Measurements from ENCODE around the gene TMEM179B.

TMEM179B gene

DNA sequence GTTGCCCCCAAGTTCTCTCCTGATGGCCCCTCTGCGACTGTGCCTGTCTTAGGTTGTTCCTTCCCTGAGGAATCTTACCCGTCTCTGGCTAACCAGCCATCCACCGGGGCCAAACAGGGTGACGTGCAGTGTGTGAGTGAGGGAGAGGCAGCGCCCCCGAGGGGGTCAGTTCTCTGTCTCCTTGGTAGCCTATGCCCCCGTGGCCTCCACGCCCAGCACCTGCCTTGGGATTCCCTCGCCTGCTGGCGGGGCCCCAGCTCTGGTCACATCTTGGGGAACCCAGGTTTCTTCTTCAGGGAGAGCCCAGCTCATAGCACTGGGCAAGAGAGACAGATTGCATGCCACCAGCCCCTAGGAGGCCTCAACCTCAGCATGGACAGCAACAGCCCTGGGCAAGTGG is 12.3 kb downstream of the TMEM179B start:
- no peak for DNase-seq (ENCODE audit: low read depth in 1 of 2, low spot score in 1 of 2)
- Histone ChIP-seq H3K27ac (replicated peaks) (no peak overlapping the region), H3K4me3 (replicated peaks; ENCODE audit: insufficient read depth, low read length) (no peak overlapping the region), H3K27me3 (ENCODE audit: insufficient read depth, poor library complexity, severe bottlenecking) (no peaks in the 10 kb centered on the region)
- TF ChIP-seq SPI1 (IDR thresholded peaks at IDR 0.05; ENCODE audit: borderline replicate concordance, low read depth) (no peak), POLR2AphosphoS5 (IDR thresholded peaks at IDR 0.05; ENCODE audit: low read depth) (no peak)
- TF ChIP-seq, protein P1, sequence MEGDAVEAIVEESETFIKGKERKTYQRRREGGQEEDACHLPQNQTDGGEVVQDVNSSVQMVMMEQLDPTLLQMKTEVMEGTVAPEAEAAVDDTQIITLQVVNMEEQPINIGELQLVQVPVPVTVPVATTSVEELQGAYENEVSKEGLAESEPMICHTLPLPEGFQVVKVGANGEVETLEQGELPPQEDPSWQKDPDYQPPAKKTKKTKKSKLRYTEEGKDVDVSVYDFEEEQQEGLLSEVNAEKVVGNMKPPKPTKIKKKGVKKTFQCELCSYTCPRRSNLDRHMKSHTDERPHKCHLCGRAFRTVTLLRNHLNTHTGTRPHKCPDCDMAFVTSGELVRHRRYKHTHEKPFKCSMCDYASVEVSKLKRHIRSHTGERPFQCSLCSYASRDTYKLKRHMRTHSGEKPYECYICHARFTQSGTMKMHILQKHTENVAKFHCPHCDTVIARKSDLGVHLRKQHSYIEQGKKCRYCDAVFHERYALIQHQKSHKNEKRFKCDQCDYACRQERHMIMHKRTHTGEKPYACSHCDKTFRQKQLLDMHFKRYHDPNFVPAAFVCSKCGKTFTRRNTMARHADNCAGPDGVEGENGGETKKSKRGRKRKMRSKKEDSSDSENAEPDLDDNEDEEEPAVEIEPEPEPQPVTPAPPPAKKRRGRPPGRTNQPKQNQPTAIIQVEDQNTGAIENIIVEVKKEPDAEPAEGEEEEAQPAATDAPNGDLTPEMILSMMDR (IDR thresholded peaks at IDR 0.05; ENCODE audit: insufficient read depth, low read length): no peak

GRCh38 chr11:62801071-62801470 is 13.9 kb downstream of the TMEM179B start:
- no peak overlapping the region for H3K27ac ChIP-seq (replicated peaks)
- no peak for DNase-seq (ENCODE audit: low read depth in 1 of 2, low spot score in 1 of 2)
- no peak overlapping the region for H3K4me3 ChIP-seq (replicated peaks; ENCODE audit: insufficient read depth, low read length)
- H3K27me3 ChIP-seq (ENCODE audit: insufficient read depth, poor library complexity, severe bottlenecking): no peaks in the 10 kb centered on the region
- no peak for TF ChIP-seq REST (IDR thresholded peaks at IDR 0.05; ENCODE audit: insufficient replicate concordance, low read depth)
- TF ChIP-seq GABPA (IDR thresholded peaks at IDR 0.05; ENCODE audit: low read depth): no peak
- no peak for TF ChIP-seq POLR2AphosphoS5 (IDR thresholded peaks at IDR 0.05; ENCODE audit: low read depth)
- TF ChIP-seq, protein P1 (IDR thresholded peaks at IDR 0.05; ENCODE audit: insufficient read depth, low read length): no peak
- TF ChIP-seq SPI1 (IDR thresholded peaks at IDR 0.05; ENCODE audit: borderline replicate concordance, low read depth): no peak

DNA sequence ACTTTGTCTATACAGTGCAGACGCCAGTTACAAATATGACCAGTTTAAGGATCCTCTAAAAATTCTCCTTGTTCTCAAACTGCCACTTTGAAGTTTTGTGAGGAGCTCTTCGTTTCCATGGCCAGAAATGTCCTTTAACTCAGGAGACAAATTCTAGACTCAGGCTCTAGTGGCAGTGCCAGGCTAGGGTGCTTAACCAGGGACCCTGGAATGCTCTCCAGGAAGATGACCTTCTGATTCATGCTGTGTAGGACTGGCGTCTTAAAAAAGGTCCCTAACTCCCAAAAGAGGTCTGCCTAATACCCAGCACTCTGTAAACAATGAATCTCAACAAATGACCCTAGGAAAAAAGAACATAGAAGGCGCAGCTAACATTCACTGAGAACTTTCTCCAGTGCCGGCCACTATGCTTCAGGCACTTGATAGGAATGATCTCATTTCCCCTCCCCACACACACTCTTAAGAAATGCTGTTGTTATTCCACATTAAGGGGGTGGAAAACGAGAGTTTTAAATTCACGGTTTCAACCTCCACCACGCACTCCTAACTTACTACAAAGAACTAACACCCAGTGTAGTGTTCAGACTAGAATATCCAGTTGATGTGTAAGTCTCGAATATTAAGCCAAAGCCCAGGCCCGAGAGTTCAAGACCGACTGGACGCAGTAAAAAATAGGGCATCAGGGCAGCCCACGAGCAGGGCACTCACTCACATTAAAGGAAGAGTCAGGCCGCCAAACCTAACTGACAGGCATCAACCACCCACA is 17.3 kb downstream of the TMEM179B start:
- Histone ChIP-seq H3K27me3 (ENCODE audit: insufficient read depth, poor library complexity, severe bottlenecking) (no peaks in the 10 kb centered on the region), H3K4me3 (replicated peaks; ENCODE audit: insufficient read depth, low read length) (peak overlapping the region; percentile 91), H3K27ac (replicated peaks) (peak overlapping the region; percentile 76)
- no peak for DNase-seq (ENCODE audit: low read depth in 1 of 2, low spot score in 1 of 2)
- no peak for TF ChIP-seq REST (IDR thresholded peaks at IDR 0.05; ENCODE audit: insufficient replicate concordance, low read depth)
- TF ChIP-seq POLR2AphosphoS5 (IDR thresholded peaks at IDR 0.05; ENCODE audit: low read depth): no peak
- TF ChIP-seq GABPA (IDR thresholded peaks at IDR 0.05; ENCODE audit: low read depth): no peak
- TF ChIP-seq, protein P1 (IDR thresholded peaks at IDR 0.05; ENCODE audit: insufficient read depth, low read length): no peak
- no peak for TF ChIP-seq SPI1 (IDR thresholded peaks at IDR 0.05; ENCODE audit: borderline replicate concordance, low read depth)

Data from HL-60 (cell line).